ENCODE data around the gene DNAJC2. TPM values are rescaled to one million over a fixed set of nuclear protein-coding genes. Genes with fewer than 3 reads are reported as not detected.

Gene DNAJC2
- total and polyA plus RNA-seq, 2 experiments from 2014 or later = 40.1 to 168 TPM

DNA sequence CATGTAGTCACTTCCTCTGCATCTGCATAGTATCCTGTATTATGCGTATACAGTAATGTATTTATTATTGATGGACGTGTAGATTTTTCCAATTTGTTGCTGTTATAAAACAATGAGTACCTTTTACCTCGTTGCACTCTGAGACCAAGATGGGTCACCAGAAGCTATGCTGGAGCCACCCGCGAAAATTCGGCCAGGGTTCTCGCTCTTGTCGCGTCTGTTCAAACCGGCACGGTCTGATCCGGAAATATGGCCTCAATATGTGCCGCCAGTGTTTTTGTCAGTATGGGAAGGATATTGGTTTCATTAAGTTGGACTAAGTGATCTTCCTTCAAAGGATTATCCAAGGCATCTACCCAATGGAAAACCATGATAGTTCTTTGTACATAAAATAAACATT, 3.9 kb upstream of the DNAJC2 start (continued):
- TF ChIP-seq, protein P1, sequence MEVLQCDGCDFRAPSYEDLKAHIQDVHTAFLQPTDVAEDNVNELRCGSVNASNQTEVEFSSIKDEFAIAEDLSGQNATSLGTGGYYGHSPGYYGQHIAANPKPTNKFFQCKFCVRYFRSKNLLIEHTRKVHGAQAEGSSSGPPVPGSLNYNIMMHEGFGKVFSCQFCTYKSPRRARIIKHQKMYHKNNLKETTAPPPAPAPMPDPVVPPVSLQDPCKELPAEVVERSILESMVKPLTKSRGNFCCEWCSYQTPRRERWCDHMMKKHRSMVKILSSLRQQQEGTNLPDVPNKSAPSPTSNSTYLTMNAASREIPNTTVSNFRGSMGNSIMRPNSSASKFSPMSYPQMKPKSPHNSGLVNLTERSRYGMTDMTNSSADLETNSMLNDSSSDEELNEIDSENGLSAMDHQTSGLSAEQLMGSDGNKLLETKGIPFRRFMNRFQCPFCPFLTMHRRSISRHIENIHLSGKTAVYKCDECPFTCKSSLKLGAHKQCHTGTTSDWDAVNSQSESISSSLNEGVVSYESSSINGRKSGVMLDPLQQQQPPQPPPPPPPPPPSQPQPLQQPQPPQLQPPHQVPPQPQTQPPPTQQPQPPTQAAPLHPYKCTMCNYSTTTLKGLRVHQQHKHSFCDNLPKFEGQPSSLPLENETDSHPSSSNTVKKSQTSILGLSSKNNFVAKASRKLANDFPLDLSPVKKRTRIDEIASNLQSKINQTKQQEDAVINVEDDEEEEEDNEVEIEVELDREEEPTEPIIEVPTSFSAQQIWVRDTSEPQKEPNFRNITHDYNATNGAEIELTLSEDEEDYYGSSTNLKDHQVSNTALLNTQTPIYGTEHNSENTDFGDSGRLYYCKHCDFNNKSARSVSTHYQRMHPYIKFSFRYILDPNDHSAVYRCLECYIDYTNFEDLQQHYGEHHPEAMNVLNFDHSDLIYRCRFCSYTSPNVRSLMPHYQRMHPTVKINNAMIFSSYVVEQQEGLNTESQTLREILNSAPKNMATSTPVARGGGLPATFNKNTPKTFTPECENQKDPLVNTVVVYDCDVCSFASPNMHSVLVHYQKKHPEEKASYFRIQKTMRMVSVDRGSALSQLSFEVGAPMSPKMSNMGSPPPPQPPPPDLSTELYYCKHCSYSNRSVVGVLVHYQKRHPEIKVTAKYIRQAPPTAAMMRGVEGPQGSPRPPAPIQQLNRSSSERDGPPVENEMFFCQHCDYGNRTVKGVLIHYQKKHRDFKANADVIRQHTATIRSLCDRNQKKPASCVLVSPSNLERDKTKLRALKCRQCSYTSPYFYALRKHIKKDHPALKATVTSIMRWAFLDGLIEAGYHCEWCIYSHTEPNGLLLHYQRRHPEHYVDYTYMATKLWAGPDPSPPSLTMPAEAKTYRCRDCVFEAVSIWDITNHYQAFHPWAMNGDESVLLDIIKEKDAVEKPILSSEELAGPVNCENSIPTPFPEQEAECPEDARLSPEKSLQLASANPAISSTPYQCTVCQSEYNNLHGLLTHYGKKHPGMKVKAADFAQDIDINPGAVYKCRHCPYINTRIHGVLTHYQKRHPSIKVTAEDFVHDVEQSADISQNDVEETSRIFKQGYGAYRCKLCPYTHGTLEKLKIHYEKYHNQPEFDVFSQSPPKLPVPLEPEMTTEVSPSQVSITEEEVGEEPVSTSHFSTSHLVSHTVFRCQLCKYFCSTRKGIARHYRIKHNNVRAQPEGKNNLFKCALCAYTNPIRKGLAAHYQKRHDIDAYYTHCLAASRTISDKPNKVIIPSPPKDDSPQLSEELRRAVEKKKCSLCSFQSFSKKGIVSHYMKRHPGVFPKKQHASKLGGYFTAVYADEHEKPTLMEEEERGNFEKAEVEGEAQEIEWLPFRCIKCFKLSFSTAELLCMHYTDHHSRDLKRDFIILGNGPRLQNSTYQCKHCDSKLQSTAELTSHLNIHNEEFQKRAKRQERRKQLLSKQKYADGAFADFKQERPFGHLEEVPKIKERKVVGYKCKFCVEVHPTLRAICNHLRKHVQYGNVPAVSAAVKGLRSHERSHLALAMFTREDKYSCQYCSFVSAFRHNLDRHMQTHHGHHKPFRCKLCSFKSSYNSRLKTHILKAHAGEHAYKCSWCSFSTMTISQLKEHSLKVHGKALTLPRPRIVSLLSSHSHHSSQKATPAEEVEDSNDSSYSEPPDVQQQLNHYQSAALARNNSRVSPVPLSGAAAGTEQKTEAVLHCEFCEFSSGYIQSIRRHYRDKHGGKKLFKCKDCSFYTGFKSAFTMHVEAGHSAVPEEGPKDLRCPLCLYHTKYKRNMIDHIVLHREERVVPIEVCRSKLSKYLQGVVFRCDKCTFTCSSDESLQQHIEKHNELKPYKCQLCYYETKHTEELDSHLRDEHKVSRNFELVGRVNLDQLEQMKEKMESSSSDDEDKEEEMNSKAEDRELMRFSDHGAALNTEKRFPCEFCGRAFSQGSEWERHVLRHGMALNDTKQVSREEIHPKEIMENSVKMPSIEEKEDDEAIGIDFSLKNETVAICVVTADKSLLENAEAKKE (CRISPR knock-in tag; IDR thresholded peaks at IDR 0.05) = no peak
- TF ChIP-seq STAT1 (IDR thresholded peaks at IDR 0.05; ENCODE audit: unreplicated experiment) = no peak
- no peak for TF ChIP-seq EZH2 (IDR thresholded peaks at IDR 0.05; ENCODE audit: low read depth, unreplicated experiment)
- no peak for TF ChIP-seq POLR2AphosphoS5 (IDR thresholded peaks at IDR 0.05; ENCODE audit: low read depth)
- TF ChIP-seq, protein P2, sequence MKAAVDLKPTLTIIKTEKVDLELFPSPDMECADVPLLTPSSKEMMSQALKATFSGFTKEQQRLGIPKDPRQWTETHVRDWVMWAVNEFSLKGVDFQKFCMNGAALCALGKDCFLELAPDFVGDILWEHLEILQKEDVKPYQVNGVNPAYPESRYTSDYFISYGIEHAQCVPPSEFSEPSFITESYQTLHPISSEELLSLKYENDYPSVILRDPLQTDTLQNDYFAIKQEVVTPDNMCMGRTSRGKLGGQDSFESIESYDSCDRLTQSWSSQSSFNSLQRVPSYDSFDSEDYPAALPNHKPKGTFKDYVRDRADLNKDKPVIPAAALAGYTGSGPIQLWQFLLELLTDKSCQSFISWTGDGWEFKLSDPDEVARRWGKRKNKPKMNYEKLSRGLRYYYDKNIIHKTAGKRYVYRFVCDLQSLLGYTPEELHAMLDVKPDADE (IDR thresholded peaks at IDR 0.05) = no peak
- TF ChIP-seq ZNF331 (CRISPR knock-in tag; IDR thresholded peaks at IDR 0.05; ENCODE audit: low read depth) = no peak
- TF ChIP-seq NANOG (IDR thresholded peaks at IDR 0.05; ENCODE audit: borderline replicate concordance) = no peak
- TF ChIP-seq, protein P3, sequence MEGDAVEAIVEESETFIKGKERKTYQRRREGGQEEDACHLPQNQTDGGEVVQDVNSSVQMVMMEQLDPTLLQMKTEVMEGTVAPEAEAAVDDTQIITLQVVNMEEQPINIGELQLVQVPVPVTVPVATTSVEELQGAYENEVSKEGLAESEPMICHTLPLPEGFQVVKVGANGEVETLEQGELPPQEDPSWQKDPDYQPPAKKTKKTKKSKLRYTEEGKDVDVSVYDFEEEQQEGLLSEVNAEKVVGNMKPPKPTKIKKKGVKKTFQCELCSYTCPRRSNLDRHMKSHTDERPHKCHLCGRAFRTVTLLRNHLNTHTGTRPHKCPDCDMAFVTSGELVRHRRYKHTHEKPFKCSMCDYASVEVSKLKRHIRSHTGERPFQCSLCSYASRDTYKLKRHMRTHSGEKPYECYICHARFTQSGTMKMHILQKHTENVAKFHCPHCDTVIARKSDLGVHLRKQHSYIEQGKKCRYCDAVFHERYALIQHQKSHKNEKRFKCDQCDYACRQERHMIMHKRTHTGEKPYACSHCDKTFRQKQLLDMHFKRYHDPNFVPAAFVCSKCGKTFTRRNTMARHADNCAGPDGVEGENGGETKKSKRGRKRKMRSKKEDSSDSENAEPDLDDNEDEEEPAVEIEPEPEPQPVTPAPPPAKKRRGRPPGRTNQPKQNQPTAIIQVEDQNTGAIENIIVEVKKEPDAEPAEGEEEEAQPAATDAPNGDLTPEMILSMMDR (conservative IDR thresholded peaks at IDR 0.05; ENCODE audit: low read depth in 2 of 2) = no peak
- no peak for TF ChIP-seq CREB1 (CRISPR knock-in tag; IDR thresholded peaks at IDR 0.05; ENCODE audit: low read depth)
